ENCODE results near the gene VPS13A.

VPS13A gene

DNA sequence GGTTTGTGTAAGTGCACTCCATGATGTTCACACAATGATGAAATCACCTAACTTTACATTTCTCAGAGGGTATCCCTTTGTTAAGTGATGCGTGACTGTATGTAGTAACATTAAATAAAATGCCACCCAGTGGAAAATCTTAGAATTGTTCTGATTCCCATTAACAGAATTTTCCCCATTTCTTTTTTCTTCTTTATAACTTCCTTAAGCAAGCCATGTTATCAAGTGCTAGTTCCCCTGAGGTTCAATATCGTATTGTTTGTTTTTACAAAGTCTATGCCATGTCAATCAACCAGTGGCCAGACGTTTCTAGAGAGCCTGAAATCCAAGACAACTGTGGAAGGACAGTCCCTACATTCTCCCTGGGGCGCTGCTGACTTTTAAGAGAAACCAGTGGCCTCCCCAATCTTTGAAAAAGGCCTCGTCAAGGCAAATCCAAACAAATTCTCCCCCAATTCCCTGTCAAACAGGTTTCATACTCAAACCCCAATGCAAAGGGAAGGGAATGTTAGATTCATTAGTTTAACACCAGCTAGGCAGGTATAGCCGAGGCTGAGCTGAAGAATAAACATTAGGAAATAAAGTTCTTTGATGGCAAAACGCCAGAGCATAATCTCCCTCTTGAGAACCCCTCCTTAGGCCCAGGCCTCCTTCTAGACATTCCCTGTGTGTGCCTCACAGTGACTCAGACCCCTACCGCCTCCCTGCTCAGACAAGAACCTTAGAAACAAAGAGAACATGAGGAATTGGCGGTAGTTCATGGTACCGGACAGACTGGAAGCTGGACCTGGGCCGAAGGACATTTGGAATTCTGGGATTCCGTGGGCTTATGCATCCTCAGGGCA, 272.1 kb downstream of the VPS13A start:
- DNase-seq, result no peak

DNA sequence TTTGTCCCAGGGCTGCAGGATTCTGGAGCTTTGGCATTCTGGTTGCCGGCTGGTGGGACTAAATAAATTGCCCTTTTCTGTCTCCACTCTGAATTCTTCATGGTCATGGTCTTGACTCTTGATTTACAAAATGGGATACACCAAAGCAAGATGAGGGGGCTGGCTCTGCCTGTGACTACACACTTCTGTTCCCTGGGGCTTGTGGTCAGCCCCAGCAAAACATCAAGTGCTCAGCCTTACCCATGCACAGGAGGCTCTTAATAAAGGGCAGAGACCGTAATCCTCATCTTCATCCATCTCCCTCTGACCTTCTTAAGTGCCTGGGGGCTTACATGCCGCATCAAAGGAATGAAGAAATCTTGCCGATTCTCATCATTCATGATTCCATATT, 272.7 kb downstream of the VPS13A start:
- H3K4me3 ChIP-seq (ENCODE audit: low read depth, low read length), result no peak overlapping the region
- H3K9me3 ChIP-seq (ENCODE audit: severe bottlenecking), result no peaks in the 10 kb centered on the region
- TF ChIP-seq, protein P1, sequence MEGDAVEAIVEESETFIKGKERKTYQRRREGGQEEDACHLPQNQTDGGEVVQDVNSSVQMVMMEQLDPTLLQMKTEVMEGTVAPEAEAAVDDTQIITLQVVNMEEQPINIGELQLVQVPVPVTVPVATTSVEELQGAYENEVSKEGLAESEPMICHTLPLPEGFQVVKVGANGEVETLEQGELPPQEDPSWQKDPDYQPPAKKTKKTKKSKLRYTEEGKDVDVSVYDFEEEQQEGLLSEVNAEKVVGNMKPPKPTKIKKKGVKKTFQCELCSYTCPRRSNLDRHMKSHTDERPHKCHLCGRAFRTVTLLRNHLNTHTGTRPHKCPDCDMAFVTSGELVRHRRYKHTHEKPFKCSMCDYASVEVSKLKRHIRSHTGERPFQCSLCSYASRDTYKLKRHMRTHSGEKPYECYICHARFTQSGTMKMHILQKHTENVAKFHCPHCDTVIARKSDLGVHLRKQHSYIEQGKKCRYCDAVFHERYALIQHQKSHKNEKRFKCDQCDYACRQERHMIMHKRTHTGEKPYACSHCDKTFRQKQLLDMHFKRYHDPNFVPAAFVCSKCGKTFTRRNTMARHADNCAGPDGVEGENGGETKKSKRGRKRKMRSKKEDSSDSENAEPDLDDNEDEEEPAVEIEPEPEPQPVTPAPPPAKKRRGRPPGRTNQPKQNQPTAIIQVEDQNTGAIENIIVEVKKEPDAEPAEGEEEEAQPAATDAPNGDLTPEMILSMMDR (IDR thresholded peaks at IDR 0.05; ENCODE audit: low read depth, low read length), result no peak
- no peak overlapping the region for H3K27ac ChIP-seq
- no peak for DNase-seq
- no peaks in the 10 kb centered on the region for H3K27me3 ChIP-seq (ENCODE audit: insufficient read depth, low read depth, severe bottlenecking)
- no peaks in the 10 kb centered on the region for H3K36me3 ChIP-seq

More for the DNA sequence above, 272.1 kb downstream of the VPS13A start:
- Histone ChIP-seq H3K27me3 (ENCODE audit: insufficient read depth, low read depth, severe bottlenecking) (no peaks in the 10 kb centered on the region), H3K36me3 (no peaks in the 10 kb centered on the region), H3K4me3 (ENCODE audit: low read depth, low read length) (no peak overlapping the region), H3K27ac (no peak overlapping the region), H3K9me3 (ENCODE audit: severe bottlenecking) (no peaks in the 10 kb centered on the region)
- TF ChIP-seq, protein P1 (IDR thresholded peaks at IDR 0.05; ENCODE audit: low read depth, low read length), result no peak

DNA sequence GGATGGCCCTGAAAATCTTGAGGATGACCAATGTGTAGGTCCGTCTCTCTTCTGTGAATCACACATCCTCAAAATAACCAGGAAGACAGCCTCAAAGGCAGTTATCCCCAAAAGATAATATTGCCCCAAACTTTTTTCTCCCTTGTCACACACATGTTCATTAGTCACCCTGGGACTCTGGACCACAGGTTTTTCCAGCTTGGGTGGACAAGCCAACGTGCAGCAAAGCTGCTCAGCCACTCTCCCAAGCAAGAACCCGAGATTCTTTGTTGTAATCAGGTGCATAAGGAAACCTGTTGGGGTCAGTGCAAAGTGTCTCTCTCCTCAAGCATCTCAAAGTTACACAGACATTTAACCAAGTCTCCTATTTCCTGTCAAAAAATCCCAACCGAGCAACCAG, 274.2 kb downstream of the VPS13A start:
- H3K36me3 ChIP-seq, result no peaks in the 10 kb centered on the region
- DNase-seq, result no peak
- no peaks in the 10 kb centered on the region for H3K9me3 ChIP-seq (ENCODE audit: severe bottlenecking)
- no peak overlapping the region for H3K4me3 ChIP-seq (ENCODE audit: low read depth, low read length)
- no peaks in the 10 kb centered on the region for H3K27me3 ChIP-seq (ENCODE audit: insufficient read depth, low read depth, severe bottlenecking)
- TF ChIP-seq, protein P1 (IDR thresholded peaks at IDR 0.05; ENCODE audit: low read depth, low read length), result no peak
- H3K27ac ChIP-seq, result no peak overlapping the region

DNA sequence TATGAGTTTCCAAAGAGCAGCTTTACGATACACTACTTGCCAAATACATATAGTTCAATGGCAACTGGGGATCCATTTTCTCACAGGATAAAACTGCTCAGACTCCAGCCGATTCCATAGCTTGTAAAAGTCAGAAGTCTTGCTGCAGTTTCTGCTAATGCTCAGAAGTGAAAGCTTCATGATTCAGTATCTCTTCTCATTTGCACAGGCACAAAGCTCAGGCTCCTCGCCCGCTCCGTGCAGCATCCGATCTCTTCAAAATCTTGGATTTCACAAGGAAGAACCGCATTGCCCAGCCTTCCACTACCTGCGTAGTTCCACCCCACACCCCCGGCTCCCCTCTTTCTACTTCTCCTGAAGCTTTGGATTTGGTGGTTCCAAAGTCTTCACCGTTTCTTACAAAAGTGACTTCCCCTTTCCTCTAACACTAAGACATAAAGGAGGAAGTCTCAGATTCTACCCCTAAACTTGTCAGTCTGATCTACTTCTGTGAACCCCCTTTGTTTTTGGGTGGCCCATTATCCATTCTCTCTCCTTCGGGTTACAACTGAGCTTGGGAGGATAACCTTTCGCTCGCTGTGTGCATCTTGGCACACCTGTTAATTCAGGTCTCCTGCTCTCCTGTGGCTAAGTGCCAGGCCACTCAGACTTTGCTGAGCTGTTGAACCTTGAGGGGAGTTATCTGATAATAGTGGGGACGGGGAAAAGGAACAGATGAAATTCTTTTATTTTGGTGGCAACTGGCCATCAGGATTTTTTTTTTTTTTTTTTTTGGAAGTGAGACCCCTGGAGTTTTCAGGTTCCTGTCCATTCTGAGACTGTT, 276.7 kb downstream of the VPS13A start:
- Histone ChIP-seq H3K9me3 (ENCODE audit: severe bottlenecking) (no peaks in the 10 kb centered on the region), H3K27ac (no peak overlapping the region), H3K4me3 (ENCODE audit: low read depth, low read length) (no peak overlapping the region), H3K36me3 (no peaks in the 10 kb centered on the region), H3K27me3 (ENCODE audit: insufficient read depth, low read depth, severe bottlenecking) (no peaks in the 10 kb centered on the region)
- DNase-seq, result no peak
- TF ChIP-seq, protein P1 (IDR thresholded peaks at IDR 0.05; ENCODE audit: low read depth, low read length), result no peak

DNA sequence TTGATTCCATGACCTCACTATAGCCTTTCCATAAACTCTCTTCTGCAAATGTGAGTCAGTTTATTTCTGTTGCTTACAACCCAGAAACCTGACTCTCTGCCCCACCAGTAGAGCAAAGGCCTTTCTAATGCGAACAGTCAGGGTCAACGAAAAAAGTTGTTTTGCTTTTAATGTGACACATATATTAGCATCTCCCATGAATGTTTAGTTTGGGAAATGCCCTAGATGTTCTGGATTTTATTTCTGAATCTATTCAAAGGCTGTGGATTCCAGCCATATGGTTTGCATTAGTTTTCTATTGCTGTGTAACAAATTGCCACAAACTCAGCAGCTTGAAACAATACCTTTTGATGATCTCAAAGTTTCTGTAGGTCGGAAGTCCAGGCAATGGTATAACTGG, 277.3 kb downstream of the VPS13A start:
- Histone ChIP-seq H3K4me3 (ENCODE audit: low read depth, low read length) (no peak overlapping the region), H3K36me3 (no peaks in the 10 kb centered on the region), H3K9me3 (ENCODE audit: severe bottlenecking) (no peaks in the 10 kb centered on the region), H3K27ac (no peak overlapping the region), H3K27me3 (ENCODE audit: insufficient read depth, low read depth, severe bottlenecking) (no peaks in the 10 kb centered on the region)
- TF ChIP-seq, protein P1 (IDR thresholded peaks at IDR 0.05; ENCODE audit: low read depth, low read length), result no peak
- no peak for DNase-seq
